GM11168 (cell line): ENCODE data around the gene HMGCR.

ENCODE experiments used
- in situ Hi-C: fragments of 300-500 bp; cut with MboI; formaldehyde crosslinking; loops from one replicate; pipeline ENCODE4 v1.12.0; 2022; ENCODE audit warnings: low sequenced_read_pairs; ENCODE audit not compliant: unreplicated experiment

The HMGCR gene

GRCh38 chr5:75337366-75338021 is 474 bp downstream of the HMGCR start:
- in situ Hi-C loops = loop anchor here (25.0 kb wide), 1 partner anchor 350 kb away; no protein-coding TSS in a partner anchor

- in situ Hi-C loops = loop anchor here (25.0 kb wide), 1 partner anchor 349 kb away; no protein-coding TSS in a partner anchor
These were observed 1.4 kb downstream of the HMGCR start for GRCh38 chr5:75338408-75338807.

- in situ Hi-C loops = loop anchor here (25.0 kb wide), 1 partner anchor 346 kb away; no protein-coding TSS in a partner anchor
These were observed 3.9 kb downstream of the HMGCR start for GRCh38 chr5:75340714-75341478.

GRCh38 chr5:75341934-75342333 is 4.9 kb downstream of the HMGCR start:
- in situ Hi-C loops = loop anchor here (25.0 kb wide), 1 partner anchor 345 kb away; no protein-coding TSS in a partner anchor

- in situ Hi-C loops = loop anchor here (25.0 kb wide), 1 partner anchor 344 kb away; no protein-coding TSS in a partner anchor
These were observed 5.8 kb downstream of the HMGCR start for GRCh38 chr5:75342836-75343235.

- in situ Hi-C loops = loop anchor here (25.0 kb wide), 1 partner anchor 339 kb away; no protein-coding TSS in a partner anchor
These were observed 11.2 kb downstream of the HMGCR start for GRCh38 chr5:75348241-75348640.

- in situ Hi-C loops = loop anchor here (25.0 kb wide), 1 partner anchor 338 kb away; no protein-coding TSS in a partner anchor
These were observed 12.6 kb downstream of the HMGCR start for GRCh38 chr5:75349663-75350062.

- in situ Hi-C loops = no loop called here
These were observed 14.3 kb downstream of the HMGCR start for GRCh38 chr5:75351139-75351926.

GRCh38 chr5:75355236-75355635 is 18.2 kb downstream of the HMGCR start:
- in situ Hi-C loops = no loop called here

GRCh38 chr5:75356719-75357118 is 19.7 kb downstream of the HMGCR start:
- in situ Hi-C loops = no loop called here

GRCh38 chr5:75358117-75358516 is 21.1 kb downstream of the HMGCR start:
- in situ Hi-C loops = no loop called here

GRCh38 chr5:75361310-75361709 is 24.3 kb downstream of the HMGCR start:
- in situ Hi-C loops = no loop called here

GRCh38 chr5:75362474-75362975 is 25.5 kb downstream of the HMGCR start:
- in situ Hi-C loops = no loop called here

GRCh38 chr5:75363111-75363510 is 26.1 kb downstream of the HMGCR start:
- in situ Hi-C loops = no loop called here

- in situ Hi-C loops = no loop called here
These were observed 26.9 kb downstream of the HMGCR start for GRCh38 chr5:75363726-75364495.

- in situ Hi-C loops = no loop called here
These were observed 27.7 kb downstream of the HMGCR start for GRCh38 chr5:75364571-75365280.

- in situ Hi-C loops = no loop called here
These were observed 28.7 kb downstream of the HMGCR start for GRCh38 chr5:75365740-75366139.

GRCh38 chr5:75366787-75367186 is 29.8 kb downstream of the HMGCR start:
- in situ Hi-C loops = no loop called here

GRCh38 chr5:75367401-75367800 is 30.4 kb downstream of the HMGCR start:
- in situ Hi-C loops = no loop called here
